ENCODE results near the gene NEK10.
A peak's percentile ranks its signal among the peaks of the same experiment; 100 is the strongest.
"Not testable (repeated sequence)": the region's sequence is repeated elsewhere in the genome, so short reads cannot be mapped to it uniquely, and the experiment has no call there.

Gene NEK10

GRCh38 chr3:27368831-27369607, at the start of gene NEK10:
Gene NEK10 (minus strand): TSS chr3:27369383. CDS start chr3:27352882, 16,501 bp downstream.
- DNase-seq (ENCODE audit: low read depth in 2 of 2) = peak; percentile 81 to 86

- DNase-seq (ENCODE audit: low read depth in 2 of 2) = no peak
Observed at GRCh38 chr3:27415202-27415601, 46.0 kb upstream of the NEK10 start.

- DNase-seq (ENCODE audit: low read depth in 2 of 2) = no peak
Observed at GRCh38 chr3:27392950-27393679, 23.9 kb upstream of the NEK10 start.

- not testable (repeated sequence) for DNase-seq (ENCODE audit: low read depth in 2 of 2)
Observed at GRCh38 chr3:27392414-27392813, 23.2 kb upstream of the NEK10 start.

- DNase-seq (ENCODE audit: low read depth in 2 of 2) = no peak
Observed at GRCh38 chr3:27391796-27392195, 22.6 kb upstream of the NEK10 start.

GRCh38 chr3:27387625-27388024, 18.4 kb upstream of the NEK10 start:
- DNase-seq (ENCODE audit: low read depth in 2 of 2) = no peak

- DNase-seq (ENCODE audit: low read depth in 2 of 2) = no peak
Observed at GRCh38 chr3:27385504-27385903, 16.3 kb upstream of the NEK10 start.

GRCh38 chr3:27384191-27384590, 15.0 kb upstream of the NEK10 start:
- DNase-seq (ENCODE audit: low read depth in 2 of 2) = no peak

DNA sequence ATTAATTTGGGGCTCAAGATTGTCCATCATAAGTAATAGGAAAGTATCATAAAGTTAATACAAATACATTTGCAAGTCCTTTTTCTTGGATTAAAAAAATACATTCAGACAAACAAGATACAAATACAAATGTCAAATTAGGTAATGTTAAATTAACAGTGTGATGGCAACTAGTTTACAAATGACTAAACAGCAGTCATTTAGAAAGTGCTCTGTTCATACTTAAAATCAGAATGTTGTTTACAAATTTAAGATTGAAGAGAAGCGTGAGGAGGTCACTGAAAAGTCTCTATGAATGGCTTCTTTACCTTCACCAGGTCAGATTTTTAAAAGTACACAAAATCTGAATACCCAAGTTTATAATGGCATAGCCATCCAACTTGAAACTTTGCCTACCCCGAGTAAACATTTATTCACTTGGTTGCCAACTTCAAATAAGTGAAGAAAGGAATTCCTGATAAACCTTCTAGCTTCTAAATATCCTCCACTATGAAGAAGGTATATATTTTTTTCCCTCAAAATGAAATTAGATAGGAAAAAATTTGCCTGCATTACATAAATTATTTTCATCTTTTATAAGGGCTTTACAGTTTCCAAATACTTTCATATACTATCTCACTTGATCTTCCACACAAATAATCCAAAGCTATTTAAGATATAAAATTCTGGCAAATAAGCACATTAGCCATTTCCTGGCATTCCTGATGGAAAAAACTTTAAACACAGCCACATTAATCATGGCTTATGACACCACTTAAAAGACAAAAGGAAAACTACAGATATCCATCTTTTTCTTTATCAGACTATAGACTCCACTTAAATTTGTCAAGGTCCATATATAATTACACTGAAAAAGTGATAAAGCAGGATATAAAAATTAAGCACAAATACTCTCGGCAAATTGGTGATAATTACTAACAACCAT, 11.5 kb upstream of the NEK10 start:
- DNase-seq (ENCODE audit: low read depth in 2 of 2) = no peak

DNA sequence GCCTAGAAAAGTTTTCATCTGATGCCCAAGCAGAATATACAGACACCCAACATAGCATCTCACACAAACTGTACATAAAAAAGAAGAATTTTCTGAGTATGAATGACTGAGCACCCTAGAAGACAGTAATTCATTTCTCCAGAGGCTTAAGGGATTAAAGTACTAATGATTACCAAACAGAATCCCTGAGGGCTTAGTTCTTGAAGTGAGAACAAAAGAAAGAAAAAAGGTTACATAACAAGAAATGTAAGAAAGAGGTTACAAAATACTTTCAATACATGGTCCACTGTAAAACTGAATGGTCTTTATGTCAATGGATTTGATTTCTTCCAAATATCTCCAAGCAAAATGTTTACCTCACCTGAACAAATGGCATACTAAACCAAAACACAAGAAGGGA, 9.1 kb upstream of the NEK10 start:
- no peak for DNase-seq (ENCODE audit: low read depth in 2 of 2)

DNA sequence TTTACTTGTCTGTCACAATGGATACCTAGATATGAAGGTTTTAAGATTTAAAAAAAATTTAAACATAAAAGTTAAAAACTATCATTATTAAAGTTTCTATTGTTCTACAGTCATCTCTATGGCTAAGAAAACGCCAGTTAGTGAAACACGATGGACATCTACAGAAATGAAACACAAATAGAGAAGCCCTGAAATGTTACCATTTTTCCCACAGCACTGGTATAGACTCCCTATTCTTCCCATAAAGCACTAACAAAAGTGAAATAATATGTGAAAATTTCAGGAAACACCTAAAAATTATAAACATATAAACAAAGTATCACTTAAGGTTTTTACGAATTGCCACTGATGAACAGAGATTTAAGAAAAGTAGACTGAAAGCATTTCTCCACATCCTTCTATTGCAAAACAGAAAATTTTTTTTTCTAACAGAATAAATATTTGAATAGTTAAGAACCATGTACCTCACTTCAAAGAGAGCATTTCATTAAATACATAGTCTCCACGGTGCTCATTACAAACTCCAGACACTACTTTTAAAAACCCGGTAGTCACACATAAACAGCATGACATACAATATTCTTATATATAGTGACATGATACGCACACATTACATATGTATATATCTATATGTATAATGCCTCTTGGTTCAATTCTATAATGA, 7.1 kb upstream of the NEK10 start:
- DNase-seq (ENCODE audit: low read depth in 2 of 2) = no peak

GRCh38 chr3:27366062-27366591, 3.1 kb downstream of the NEK10 start:
- DNase-seq (ENCODE audit: low read depth in 2 of 2) = no peak

GRCh38 chr3:27360113-27361078, 8.8 kb downstream of the NEK10 start:
- no peak for DNase-seq (ENCODE audit: low read depth in 2 of 2)

DNA sequence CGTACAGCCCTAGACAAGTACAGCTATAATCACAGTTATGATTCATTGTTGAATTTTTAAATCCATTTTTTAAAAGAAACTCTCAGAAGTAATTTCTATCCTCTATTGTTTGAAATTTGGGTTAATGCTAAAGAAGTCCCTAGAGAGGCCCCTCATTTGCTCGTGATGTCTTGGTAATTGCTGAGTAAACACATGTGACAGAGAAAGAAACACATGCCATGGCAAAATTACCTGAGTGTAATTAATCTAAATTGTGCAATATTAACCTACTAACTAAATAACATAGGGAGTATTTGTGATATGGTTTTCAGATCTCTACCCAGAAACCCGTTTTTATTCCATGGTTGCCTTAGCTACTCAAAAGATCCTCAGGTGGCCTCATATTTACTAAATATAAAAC, 10.8 kb downstream of the NEK10 start:
- no peak for DNase-seq (ENCODE audit: low read depth in 2 of 2)

DNA sequence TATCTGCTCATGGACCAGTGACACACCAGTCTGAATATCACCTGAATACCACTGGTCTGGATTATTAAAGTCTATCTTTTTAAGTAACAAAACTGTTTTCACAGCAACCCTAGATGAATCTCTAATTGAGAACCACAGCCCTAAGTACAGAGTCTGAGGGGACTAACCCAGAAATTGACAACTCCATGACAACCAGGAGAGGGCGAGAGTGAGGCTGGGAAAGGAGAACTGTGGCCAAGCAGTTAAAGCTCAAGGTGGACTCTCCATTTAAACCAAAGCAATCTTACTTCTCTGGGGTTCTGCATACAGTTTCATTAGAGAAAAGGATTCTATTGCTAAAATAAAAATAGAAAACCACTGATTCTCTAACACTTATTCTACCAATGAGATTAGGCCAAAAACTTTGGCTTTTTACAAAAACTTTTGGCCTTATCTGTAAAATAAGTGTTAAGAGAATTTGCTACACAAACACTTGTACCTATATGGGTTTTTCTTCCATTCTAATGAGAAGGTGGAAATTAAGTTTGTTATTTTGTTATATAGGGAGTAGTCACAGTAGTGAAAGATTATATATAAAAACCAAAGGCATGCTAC, 11.4 kb downstream of the NEK10 start:
- peak; percentile 24 to 43 for DNase-seq (ENCODE audit: low read depth in 2 of 2)

GRCh38 chr3:27356976-27357375, 12.2 kb downstream of the NEK10 start:
- no peak for DNase-seq (ENCODE audit: low read depth in 2 of 2)

- no peak for DNase-seq (ENCODE audit: low read depth in 2 of 2)
Observed at GRCh38 chr3:27354588-27355203, 14.5 kb downstream of the NEK10 start.

GRCh38 chr3:27354161-27354560, 15.0 kb downstream of the NEK10 start:
- no peak for DNase-seq (ENCODE audit: low read depth in 2 of 2)

- no peak for DNase-seq (ENCODE audit: low read depth in 2 of 2)
Observed at GRCh38 chr3:27353221-27353620, 16.0 kb downstream of the NEK10 start.

Data from stimulated activated CD4-positive, alpha-beta T cell treated with anti-CD3 and anti-CD28 coated beads, Interleukin-4, amount 100 ng/mL, for 48 hours (primary cell).